ENCODE results near the gene GRHPR. TPM values are rescaled to one million over a fixed set of nuclear protein-coding genes. Genes with fewer than 3 reads are reported as not detected.
A peak's percentile ranks its signal among the peaks of the same experiment; 100 is the strongest.

Gene GRHPR
- total and polyA plus RNA-seq, 10 of the 15 experiments (the other 5 are each of a cell fraction or from before 2014, with no cell fraction given), result 52.4 to 194 (median 126) TPM

DNA sequence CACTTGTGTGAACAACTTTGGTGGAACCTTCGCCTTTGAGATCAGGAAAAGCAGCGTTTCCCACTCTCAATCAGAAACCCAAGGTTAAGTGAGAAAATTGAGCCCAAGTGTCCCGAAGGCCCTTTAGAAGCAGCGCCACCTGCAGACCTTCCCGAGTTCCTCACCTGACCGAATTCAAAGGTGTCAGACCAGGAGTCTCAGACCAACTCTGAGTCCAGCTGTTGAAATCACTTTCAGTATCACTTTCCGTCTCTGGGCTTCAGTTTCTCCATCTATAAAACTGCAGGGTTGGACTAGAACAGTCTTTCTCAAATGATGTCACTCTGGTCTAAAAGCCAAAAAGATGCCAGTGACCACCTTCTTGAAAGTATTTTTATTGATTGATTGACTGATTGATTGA is 31.7 kb upstream of the GRHPR start (continued):
- TF ChIP-seq HDGF (IDR thresholded peaks at IDR 0.05), result no peak
- no peak for TF ChIP-seq EZH2 (IDR thresholded peaks at IDR 0.05; ENCODE audit: borderline replicate concordance, control insufficient read depth, low read depth, low read length)
- TF ChIP-seq PKNOX1 (IDR thresholded peaks at IDR 0.05), result peak; percentile 75
- TF ChIP-seq SIX5 (IDR thresholded peaks at IDR 0.05; ENCODE audit: low read depth, low read length, severe bottlenecking), result no peak
- TF ChIP-seq IRF4 (IDR thresholded peaks at IDR 0.05; ENCODE audit: low read depth, low read length), result peak; percentile 84
- TF ChIP-seq NFYA (IDR thresholded peaks at IDR 0.05; ENCODE audit: borderline replicate concordance, low read depth, low read length), result no peak
- no peak for TF ChIP-seq SMAD5 (IDR thresholded peaks at IDR 0.05; ENCODE audit: low read depth)

DNA sequence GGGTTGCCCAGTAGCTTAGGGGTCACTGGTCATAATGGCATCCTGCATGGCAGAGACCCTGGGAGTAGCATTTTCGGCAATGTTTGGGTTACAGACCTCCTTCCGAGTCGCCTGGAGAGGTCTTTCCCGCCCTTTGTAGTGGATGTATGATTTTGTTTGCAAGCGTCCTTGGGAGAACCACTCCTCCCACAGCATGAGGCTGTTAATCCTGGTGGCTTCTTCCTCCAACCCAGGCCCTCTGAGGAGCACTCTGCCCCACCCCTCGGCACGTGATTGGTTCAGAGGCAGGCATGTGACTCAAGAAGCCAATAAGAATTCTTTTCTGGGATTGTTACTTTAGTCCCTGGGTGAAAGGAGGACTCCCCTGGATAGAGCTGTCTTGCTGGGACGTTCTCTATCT is 30.2 kb upstream of the GRHPR start:
- no TSS peak for BruUV-seq (replicated peaks)
- ChIA-PET CTCF (interaction anchor here (0.7 to 3.9 kb wide), 11 partner anchors 10 to 95 kb away, joined by 3 to 32 read pairs (median 4); no protein-coding TSS in a partner anchor), RAD21 (ENCODE audit: unreplicated experiment) (interaction anchor here (1.6 to 3.6 kb wide), 3 partner anchors 11 to 88 kb away, joined by 7 to 17 read pairs (median 8); no protein-coding TSS in a partner anchor)

More for the DNA sequence above, 30.2 kb upstream of the GRHPR start:
- POLR2A ChIA-PET, result interaction anchor here (1.9 kb wide), 1 partner anchor 10 kb away, joined by 14 read pairs; no protein-coding TSS in a partner anchor
- FAIRE-seq (no peak), ATAC-seq (no peak), DNase-seq (ENCODE audit: low read depth, low spot score) (no peak)
- no peak for TF ChIP-seq CEBPB (IDR thresholded peaks at IDR 0.05; ENCODE audit: borderline replicate concordance in 1 of 2, low read depth in 2 of 2, low read length in 2 of 2)
- TF ChIP-seq NFYB (IDR thresholded peaks at IDR 0.05; ENCODE audit: insufficient read depth, low read depth, low read length), result peak; percentile 73
- TF ChIP-seq, protein P1, sequence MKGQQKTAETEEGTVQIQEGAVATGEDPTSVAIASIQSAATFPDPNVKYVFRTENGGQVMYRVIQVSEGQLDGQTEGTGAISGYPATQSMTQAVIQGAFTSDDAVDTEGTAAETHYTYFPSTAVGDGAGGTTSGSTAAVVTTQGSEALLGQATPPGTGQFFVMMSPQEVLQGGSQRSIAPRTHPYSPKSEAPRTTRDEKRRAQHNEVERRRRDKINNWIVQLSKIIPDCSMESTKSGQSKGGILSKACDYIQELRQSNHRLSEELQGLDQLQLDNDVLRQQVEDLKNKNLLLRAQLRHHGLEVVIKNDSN (IDR thresholded peaks at IDR 0.05; ENCODE audit: borderline replicate concordance, extremely low read length, insufficient read depth, low read depth, low read length), result peak; percentile 50
- H3K4me3 ChIP-seq, result no peak overlapping the region
- no peaks in the 10 kb centered on the region for H3K79me2 ChIP-seq (ENCODE audit: control insufficient read depth, insufficient read depth, low read length)
- no peak overlapping the region for H3K4me2 ChIP-seq (ENCODE audit: control insufficient read depth, insufficient read depth)
- WGBS (ENCODE audit: insufficient coverage, insufficient replicate concordance, low lambda C conversion rate, missing lambda C conversion rate), result 88% methylated on average over 8 of the region's 8 CpGs
- peaks cover 21% of the 10 kb centered on the region for H3K4me1 ChIP-seq (ENCODE audit: control insufficient read depth, insufficient read depth, low read length)
- SMC1A ChIA-PET (ENCODE audit: uncharacterized antibody, unreplicated experiment), result interaction anchor here (0.7 to 4.2 kb wide), 10 partner anchors 9 to 518 kb away, joined by 3 to 23 read pairs (median 6); no protein-coding TSS in a partner anchor
- no peak overlapping the region for H3K27ac ChIP-seq (ENCODE audit: control insufficient read depth, insufficient read depth)
- H3K9me3 ChIP-seq (replicated peaks; ENCODE audit: control insufficient read depth, insufficient read depth, low read length), result no peaks in the 10 kb centered on the region
- no peak overlapping the region for H3K9ac ChIP-seq (ENCODE audit: control insufficient read depth, insufficient read depth, low read length)
- intact Hi-C loops (cut with micrococcal nuclease; ENCODE audit: unreplicated experiment), result no loop called here
- H3K36me3 ChIP-seq (ENCODE audit: control insufficient read depth in 2 of 2, insufficient read depth in 2 of 2, low read length in 1 of 2), result no peaks in the 10 kb centered on the region
- H4K20me1 ChIP-seq (ENCODE audit: control insufficient read depth, insufficient read depth), result no peaks in the 10 kb centered on the region
- in situ Hi-C loops (cut with MboI), result no loop called here
- no peaks in the 10 kb centered on the region for H3K27me3 ChIP-seq (replicated peaks in 1 of 2; ENCODE audit: control insufficient read depth in 2 of 2, insufficient read depth in 2 of 2, low read length in 1 of 2)
- no peak overlapping the region for H2AFZ ChIP-seq (ENCODE audit: control insufficient read depth, low read depth, low read length)

All from GM12878 (cell line).